Stimulated activated naive CD4-positive, alpha-beta T cell treated with Interleukin-2 at 50 U/mL for 16 hours (primary cell): Measurements from ENCODE around the gene CALU.

Experiments
- DNase-seq: peaks from one replicate; lab custom pipeline; 2025; lab: John Stamatoyannopoulos, UW

The CALU gene

GRCh38 chr7:128747327-128748079, 8.3 kb downstream of the CALU start:
- DNase-seq = no peak

- no peak for DNase-seq
Observed at GRCh38 chr7:128752251-128752650, 13.1 kb downstream of the CALU start.

- DNase-seq = no peak
Observed at GRCh38 chr7:128755075-128755818, 16.1 kb downstream of the CALU start.

GRCh38 chr7:128755819-128756476, 16.8 kb downstream of the CALU start:
- no peak for DNase-seq

- no peak for DNase-seq
Observed at GRCh38 chr7:128757203-128757602, 18.0 kb downstream of the CALU start.

- no peak for DNase-seq
Observed at GRCh38 chr7:128758553-128758952, 19.4 kb downstream of the CALU start.

GRCh38 chr7:128759242-128759641, 20.1 kb downstream of the CALU start:
- no peak for DNase-seq

GRCh38 chr7:128763541-128763940, 24.4 kb downstream of the CALU start:
- DNase-seq = no peak

- DNase-seq = no peak
Observed at GRCh38 chr7:128767475-128768110, 28.4 kb downstream of the CALU start.

- no peak for DNase-seq
Observed at GRCh38 chr7:128770233-128770632, 31.1 kb downstream of the CALU start.

GRCh38 chr7:128773604-128774003, 34.4 kb downstream of the CALU start:
- no peak for DNase-seq

- DNase-seq = no peak
Observed at GRCh38 chr7:128774029-128774689, 35.0 kb downstream of the CALU start.

- no peak for DNase-seq
Observed at GRCh38 chr7:128774921-128775320, 35.8 kb downstream of the CALU start.

- DNase-seq = no peak
Observed at GRCh38 chr7:128775744-128776474, 36.8 kb downstream of the CALU start, which contains the start of gene OPN1SW. Gene OPN1SW (minus strand): TSS chr7:128775794. CDS start chr7:128775781, 13 bp downstream.

- DNase-seq = no peak
Observed at GRCh38 chr7:128777156-128778123, 38.3 kb downstream of the CALU start.

GRCh38 chr7:128778946-128779345, 39.8 kb downstream of the CALU start:
- DNase-seq = no peak

- no peak for DNase-seq
Observed at GRCh38 chr7:128781126-128781525, 42.0 kb downstream of the CALU start.

- no peak for DNase-seq
Observed at GRCh38 chr7:128781851-128782250, 42.7 kb downstream of the CALU start.

- DNase-seq = no peak
Observed at GRCh38 chr7:128783143-128783861, 44.1 kb downstream of the CALU start.
